Breast epithelium (tissue), 4 donors: ENCODE data around the gene ENOX1. TPM values are rescaled to one million over a fixed set of nuclear protein-coding genes. Genes with fewer than 3 reads are reported as not detected.

Experiments
- DNase-seq, 2 donors: peaks; one replicate each; pipeline ENCODE4 v3.0.0-alpha.2; 2019; ENCODE audit warnings: low spot score in 2 of 2
- H3K27ac ChIP-seq, 2 donors: fragments of 200-600 bp; sonication (generic) in 1 of 2; one replicate each; pipeline ENCODE4 v1.5.1; 2016 to 2019; ENCODE audit warnings: mild to moderate bottlenecking in 1 of 2
- H3K27me3 ChIP-seq, 2 donors: fragments of 200-600 bp; sonication (generic) in 1 of 2; one replicate each; pipeline versions ENCODE4 v1.5.1 to v1.6.0; 2017 to 2019; ENCODE audit warnings: control low read depth in 1 of 2, mild to moderate bottlenecking in 1 of 2
- H3K36me3 ChIP-seq: fragments of 200-600 bp; one replicate; pipeline ENCODE4 v1.5.1; 2019
- H3K4me1 ChIP-seq, 2 donors: fragments of 200-600 bp; sonication (generic); one replicate each; pipeline ENCODE4 v1.5.1; 2016 to 2019; ENCODE audit warnings: control low read depth in 1 of 2
- H3K4me3 ChIP-seq, 3 donors: fragments of 200-600 bp; sonication (generic); 1 replicate in 2 of 3; 2 replicates in 1 of 3; pipeline ENCODE4 v1.5.1; 2016 to 2019; ENCODE audit warnings: mild to moderate bottlenecking in 3 of 3, moderate library complexity in 2 of 3
- H3K9me3 ChIP-seq, 2 donors: fragments of 200-600 bp; sonication (generic) in 1 of 2; one replicate each; pipeline ENCODE4 v1.5.1; 2016 to 2019; ENCODE audit warnings: control low read depth in 1 of 2
- CTCF ChIP-seq, 3 donors: fragments of 450-650 bp; IDR thresholded peaks; one replicate each; pipeline ENCODE4 v1.5.1; 2016 to 2017; ENCODE audit warnings: antibody characterized with exemption in 3 of 3, mild to moderate bottlenecking in 3 of 3, moderate library complexity in 3 of 3
- POLR2A ChIP-seq: fragments of 450-650 bp; IDR thresholded peaks from one replicate; pipeline ENCODE4 v1.6.1; 2016; ENCODE audit warnings: antibody characterized with exemption, mild to moderate bottlenecking, moderate library complexity
- POLR2AphosphoS5 ChIP-seq, 3 donors: sonication (generic); formaldehyde crosslinking; IDR thresholded peaks; one replicate each; pipeline ENCODE4 v1.6.1; 2017; ENCODE audit warnings: antibody characterized with exemption in 3 of 3
- intact Hi-C: fragments of 100-400 bp; cut with DNase I; formaldehyde crosslinking; loops from one replicate; pipeline ENCODE4 v1.15.1; 2023; ENCODE audit warnings: low total_unique reads
- total RNA-seq, 3 donors: library from RNA; depleted of rRNA; stranded (reverse); fragments of >200 nt; gene quantifications; one replicate each; pipeline ENCODE4 v1.1.0, GENCODE V29; 2016

Gene ENOX1
- total RNA-seq, 3 donors from 2014 or later = 1.9 to 2.3 (median 2.0) TPM

- Histone ChIP-seq H3K27ac (no peak overlapping the region), H3K4me3 (no peak overlapping the region), H3K27me3 (no peaks in the 10 kb centered on the region), H3K9me3 (no peaks in the 10 kb centered on the region), H3K4me1 (no peaks in the 10 kb centered on the region), H3K36me3 (no peaks in the 10 kb centered on the region)
- TF ChIP-seq CTCF (IDR thresholded peaks at IDR 0.05) = no peak
- TF ChIP-seq POLR2A = no peak
- no peak for DNase-seq
- intact Hi-C loops = no loop called here
Measured at GRCh38 chr13:43414111-43414510, 372.7 kb downstream of the ENOX1 start.

- H3K27ac ChIP-seq = no peak overlapping the region
- no peaks in the 10 kb centered on the region for H3K27me3 ChIP-seq
- no peaks in the 10 kb centered on the region for H3K4me1 ChIP-seq
- DNase-seq = no peak
- no peak for TF ChIP-seq CTCF (IDR thresholded peaks at IDR 0.05)
- TF ChIP-seq POLR2A = no peak
- TF ChIP-seq POLR2AphosphoS5 (IDR thresholded peaks at IDR 0.05) = no peak
- no peaks in the 10 kb centered on the region for H3K9me3 ChIP-seq
- intact Hi-C loops = no loop called here
- H3K36me3 ChIP-seq = no peaks in the 10 kb centered on the region
- H3K4me3 ChIP-seq = no peak overlapping the region
Measured at GRCh38 chr13:43411741-43412140, 375.0 kb downstream of the ENOX1 start.

- no peak overlapping the region for H3K4me3 ChIP-seq
- H3K36me3 ChIP-seq = no peaks in the 10 kb centered on the region
- intact Hi-C loops = no loop called here
- H3K9me3 ChIP-seq = no peaks in the 10 kb centered on the region
- no peaks in the 10 kb centered on the region for H3K27me3 ChIP-seq
- no peak overlapping the region for H3K27ac ChIP-seq
- TF ChIP-seq POLR2AphosphoS5 (IDR thresholded peaks at IDR 0.05) = no peak
- no peak for TF ChIP-seq CTCF (IDR thresholded peaks at IDR 0.05)
- no peak for TF ChIP-seq POLR2A
- no peaks in the 10 kb centered on the region for H3K4me1 ChIP-seq
- no peak for DNase-seq
Measured at GRCh38 chr13:43411211-43411610, 375.6 kb downstream of the ENOX1 start.

- intact Hi-C loops = no loop called here
Measured at GRCh38 chr13:43408274-43408673, 378.5 kb downstream of the ENOX1 start.

GRCh38 chr13:43407023-43407581 is 379.7 kb downstream of the ENOX1 start:
- intact Hi-C loops = no loop called here

More at GRCh38 chr13:43408274-43408673, 378.5 kb downstream of the ENOX1 start:
- DNase-seq = no peak
- H3K27me3 ChIP-seq = no peaks in the 10 kb centered on the region
- H3K27ac ChIP-seq = no peak overlapping the region
- no peaks in the 10 kb centered on the region for H3K9me3 ChIP-seq
- TF ChIP-seq POLR2AphosphoS5 (IDR thresholded peaks at IDR 0.05) = no peak
- no peaks in the 10 kb centered on the region for H3K36me3 ChIP-seq
- H3K4me1 ChIP-seq = no peaks in the 10 kb centered on the region
- no peak overlapping the region for H3K4me3 ChIP-seq

More at GRCh38 chr13:43407023-43407581, 379.7 kb downstream of the ENOX1 start:
- TF ChIP-seq CTCF (IDR thresholded peaks at IDR 0.05) = no peak
- no peak for TF ChIP-seq POLR2A
- TF ChIP-seq POLR2AphosphoS5 (IDR thresholded peaks at IDR 0.05) = no peak
- no peaks in the 10 kb centered on the region for H3K9me3 ChIP-seq
- H3K27me3 ChIP-seq = no peaks in the 10 kb centered on the region
- H3K4me1 ChIP-seq = no peaks in the 10 kb centered on the region
- no peak overlapping the region for H3K27ac ChIP-seq
- no peaks in the 10 kb centered on the region for H3K36me3 ChIP-seq
- no peak overlapping the region for H3K4me3 ChIP-seq
- DNase-seq = no peak
